Measurements from ENCODE around the gene LYPD5. TPM values are rescaled to one million over a fixed set of nuclear protein-coding genes. Genes with fewer than 3 reads are reported as not detected.

The LYPD5 gene
- total and polyA plus RNA-seq, 2 of the 8 experiments (the other 6 are each of a cell fraction or from before 2014, with no cell fraction given), result 0.74 to 4.3 TPM

- H4K91ac ChIP-seq (replicated peaks; ENCODE audit: insufficient read length, low read length), result no peak overlapping the region
- H3K9me3 ChIP-seq (ENCODE audit: insufficient read depth in 2 of 2, low read depth in 1 of 2, low read length in 1 of 2), result no peaks in the 10 kb centered on the region
- no peaks in the 10 kb centered on the region for H3K79me2 ChIP-seq (ENCODE audit: control insufficient read depth in 1 of 2, insufficient read depth in 2 of 2, low read length in 2 of 2)
- H3K18ac ChIP-seq (ENCODE audit: extremely low read depth, low read length), result no peak overlapping the region
- H3K9ac ChIP-seq (replicated peaks in 1 of 4; ENCODE audit: extremely low read depth in 1 of 4, low read depth in 3 of 4, low read length in 3 of 4), result no peak overlapping the region
- no peak overlapping the region for H2BK15ac ChIP-seq (ENCODE audit: low read length)
- no peak overlapping the region for H3K4me2 ChIP-seq (ENCODE audit: insufficient read depth in 1 of 2, low read depth in 2 of 2, low read length in 2 of 2)
- H3K4me3 ChIP-seq (ENCODE audit: extremely low read depth in 1 of 4, insufficient read depth in 2 of 4, low read depth in 3 of 4, low read length in 4 of 4), result no peak overlapping the region
- ChIA-PET POLR2A (ENCODE audit: partially characterized antibody) (interaction anchor here (0.9 to 4.1 kb wide), 3 partner anchors 10 to 18 kb away, joined by 3 to 33 read pairs (median 3); partner anchors contain the start of gene SMG9), CTCF (ENCODE audit: partially characterized antibody) (interaction anchor here (0.6 to 37.0 kb wide), 6 partner anchors 11 to 62 kb away, joined by 3 to 703 read pairs (median 36); partner anchors contain the start of genes KCNN4 and SMG9)
- peaks cover 0 to 4% (median 2%) of the 10 kb centered on the region in 4 experiments; a peak in 3 of 7 replicates for H3K4me1 ChIP-seq (replicated peaks in 1 of 4; ENCODE audit: control insufficient read depth in 3 of 4, insufficient read depth in 4 of 4, low read length in 3 of 4)
- H3K23ac ChIP-seq (ENCODE audit: insufficient read length), result no peak overlapping the region
- H4K5ac ChIP-seq (ENCODE audit: insufficient read length, low read depth, low read length), result no peak overlapping the region
- no peak overlapping the region for H2AK5ac ChIP-seq (ENCODE audit: low read depth, low read length)
- no peaks in the 10 kb centered on the region for H3K23me2 ChIP-seq (ENCODE audit: low read depth, low read length)
- no peaks in the 10 kb centered on the region for H3K79me1 ChIP-seq (ENCODE audit: low read depth, low read length)
- WGBS, 2 experiments (ENCODE audit: extremely low coverage in 1 of 2, insufficient coverage in 1 of 2, insufficient read length in 1 of 2, insufficient replicate concordance in 2 of 2, low coverage in 1 of 2, low lambda C conversion rate in 2 of 2, missing lambda C conversion rate in 1 of 2), result 83% methylated on average over 1 of the region's 1 CpG; no CpG with 5 or more reads in 1 of the 2 experiments
- H4K20me1 ChIP-seq (replicated peaks in 1 of 2; ENCODE audit: control insufficient read depth in 1 of 2, insufficient read depth in 2 of 2, low read length in 2 of 2), result peaks cover 0 to 2% of the 10 kb centered on the region in 2 experiments
- no peak overlapping the region for H4K8ac ChIP-seq (ENCODE audit: extremely low read depth, insufficient read depth, low read length)
- no peak overlapping the region for H2BK20ac ChIP-seq (ENCODE audit: low read length)
- no peak for FAIRE-seq
- no peak overlapping the region for H3K14ac ChIP-seq (ENCODE audit: insufficient read length)
- DNase-seq (ENCODE audit: low read depth in 1 of 2, low spot score in 2 of 2), result no peak
- no peak overlapping the region for H3K56ac ChIP-seq (replicated peaks; ENCODE audit: insufficient read length, low read depth, low read length)
- H3K36me3 ChIP-seq (ENCODE audit: control insufficient read depth in 2 of 4, insufficient read depth in 4 of 4, low read length in 3 of 4), result no peaks in the 10 kb centered on the region
- no peak overlapping the region for H2BK12ac ChIP-seq (ENCODE audit: low read depth, low read length)
- H3K27me3 ChIP-seq (replicated peaks in 1 of 4; ENCODE audit: control insufficient read depth in 3 of 4, extremely low read depth in 1 of 4, insufficient read depth in 3 of 4, low read length in 3 of 4), result peaks cover 5 to 18% (median 9%) of the 10 kb centered on the region in 4 experiments
- no peak overlapping the region for H3K27ac ChIP-seq (ENCODE audit: low read depth, low read length)
- H3K4ac ChIP-seq (replicated peaks; ENCODE audit: insufficient read length, low read depth, low read length), result no peak overlapping the region
- no peak overlapping the region for H2AFZ ChIP-seq (ENCODE audit: low read length)
- no peak overlapping the region for H2BK5ac ChIP-seq (ENCODE audit: low read depth, low read length)
- no peak overlapping the region for H2BK120ac ChIP-seq (replicated peaks; ENCODE audit: low read depth, low read length)
- TF ChIP-seq SP1 (IDR thresholded peaks at IDR 0.05; ENCODE audit: low read depth, low read length) (no peak), KDM4A (IDR thresholded peaks at IDR 0.05; ENCODE audit: low read depth, low read length, severe bottlenecking) (no peak), POU5F1 (IDR thresholded peaks at IDR 0.05; ENCODE audit: low read depth, low read length) (no peak), ZNF274 (IDR thresholded peaks at IDR 0.05; ENCODE audit: borderline replicate concordance, extremely low read depth, low read length) (no peak)
Measured at GRCh38 chr19:43767818-43768217, 34.4 kb downstream of the LYPD5 start.
